H9 (cell line): Measurements from ENCODE around the gene GRIN2A. TPM values are rescaled to one million over a fixed set of nuclear protein-coding genes. Genes with fewer than 3 reads are reported as not detected.

Experiments
- DNase-seq: peaks from one replicate; pipeline ENCODE4 v3.0.0-alpha.2; 2017
- H2AFZ ChIP-seq: one replicate; pipeline ENCODE4 v1.6.1; 2013; ENCODE audit warnings: mild to moderate bottlenecking, low read length, control low read depth, moderate library complexity
- H2AK5ac ChIP-seq: 2 replicates; pipeline ENCODE4 v1.6.1; 2013; ENCODE audit warnings: low read length, control low read depth, mixed read lengths; ENCODE audit not compliant: insufficient read length
- H2BK120ac ChIP-seq: one replicate; pipeline ENCODE4 v1.6.1; 2013; ENCODE audit warnings: low read depth, mild to moderate bottlenecking, low read length, control low read depth, inconsistent platforms; ENCODE audit not compliant: poor library complexity, severe bottlenecking
- H2BK12ac ChIP-seq: 2 replicates; pipeline ENCODE4 v1.6.1; 2013; ENCODE audit warnings: low read length, control low read depth, mixed read lengths, low read depth; ENCODE audit not compliant: insufficient read length
- H2BK15ac ChIP-seq: 2 replicates; pipeline ENCODE4 v1.6.1; 2013; ENCODE audit warnings: low read depth, low read length, control low read depth
- H2BK20ac ChIP-seq: one replicate; pipeline ENCODE4 v1.6.1; 2013; ENCODE audit warnings: low read depth, mild to moderate bottlenecking, low read length, control low read depth, inconsistent platforms; ENCODE audit not compliant: poor library complexity, severe bottlenecking
- H2BK5ac ChIP-seq: 2 replicates; pipeline ENCODE4 v1.6.1; 2013; ENCODE audit warnings: low read length, control low read depth, mixed read lengths; ENCODE audit not compliant: insufficient read length
- H3K14ac ChIP-seq: 2 replicates; pipeline ENCODE4 v1.6.1; 2013; ENCODE audit warnings: low read length, control low read depth; ENCODE audit not compliant: insufficient read depth
- H3K18ac ChIP-seq: 2 replicates; pipeline ENCODE4 v1.6.1; 2013; ENCODE audit warnings: low read depth, mild to moderate bottlenecking, mixed read lengths, low read length, control low read depth; ENCODE audit not compliant: insufficient read length
- H3K23ac ChIP-seq: 2 replicates; pipeline ENCODE4 v1.6.1; 2013; ENCODE audit warnings: low read length, control low read depth, mixed read lengths, low read depth; ENCODE audit not compliant: insufficient read length
- H3K23me2 ChIP-seq: 2 replicates; pipeline ENCODE4 v1.6.1; 2013; ENCODE audit warnings: low read depth, mild to moderate bottlenecking, mixed read lengths, low read length, control low read depth; ENCODE audit not compliant: insufficient read length, poor library complexity, severe bottlenecking
- H3K27ac ChIP-seq: 2 replicates; pipeline ENCODE4 v1.5.1; 2013; ENCODE audit warnings: low read length, control low read depth, mixed read lengths, low read depth; ENCODE audit not compliant: insufficient read length
- H3K27me3 ChIP-seq: 2 replicates; pipeline ENCODE4 v1.6.1; 2013; ENCODE audit warnings: low read length, control low read depth, inconsistent platforms; ENCODE audit not compliant: insufficient read depth
- H3K4ac ChIP-seq: 2 replicates; pipeline ENCODE4 v1.6.1; 2013; ENCODE audit warnings: low read depth, mild to moderate bottlenecking, control low read depth, inconsistent platforms, low read length, moderate library complexity
- H3K4me1 ChIP-seq: 2 replicates; pipeline ENCODE4 v1.6.1; 2013; ENCODE audit warnings: low read length, control low read depth, inconsistent platforms; ENCODE audit not compliant: insufficient read depth
- H3K4me2 ChIP-seq: 2 replicates; pipeline ENCODE4 v1.6.1; 2013; ENCODE audit warnings: low read length, control low read depth, mixed read lengths; ENCODE audit not compliant: insufficient read length, insufficient read depth
- H3K56ac ChIP-seq: 2 replicates; pipeline ENCODE4 v1.6.1; 2013; ENCODE audit warnings: low read depth, mild to moderate bottlenecking, mixed read lengths, low read length, control low read depth; ENCODE audit not compliant: insufficient read length
- H3K79me1 ChIP-seq: 2 replicates; pipeline ENCODE4 v1.6.1; 2013; ENCODE audit warnings: low read depth, mild to moderate bottlenecking, moderate library complexity, low read length, control low read depth, inconsistent platforms; ENCODE audit not compliant: insufficient read depth, poor library complexity, severe bottlenecking
- H3K79me2 ChIP-seq: 2 replicates; pipeline ENCODE4 v1.6.1; 2013; ENCODE audit warnings: low read length, control low read depth, inconsistent platforms; ENCODE audit not compliant: insufficient read depth
- H3K9ac ChIP-seq: 2 replicates; pipeline ENCODE4 v1.6.1; 2013; ENCODE audit warnings: low read length, control low read depth, mixed read lengths; ENCODE audit not compliant: insufficient read length; ENCODE audit errors: extremely low read depth
- H3K9me3 ChIP-seq: one replicate; pipeline ENCODE4 v1.6.1; 2013; ENCODE audit warnings: low read depth, low read length, inconsistent platforms; ENCODE audit not compliant: control insufficient read depth
- H3T11ph ChIP-seq: one replicate; pipeline ENCODE4 v1.6.1; 2013; ENCODE audit warnings: mild to moderate bottlenecking, low read length, control low read depth, inconsistent platforms
- H4K20me1 ChIP-seq: one replicate; pipeline ENCODE4 v1.6.1; 2013; ENCODE audit not compliant: control insufficient read depth, insufficient read length, insufficient read depth
- H4K5ac ChIP-seq: 2 replicates; pipeline ENCODE4 v1.6.1; 2013; ENCODE audit warnings: low read depth, mild to moderate bottlenecking, mixed read lengths, low read length, control low read depth; ENCODE audit not compliant: insufficient read length
- H4K8ac ChIP-seq: replicated peaks from 2 replicates; pipeline ENCODE4 v1.6.1; 2013; ENCODE audit warnings: low read length, control low read depth, mixed read lengths, low read depth; ENCODE audit not compliant: insufficient read length
- H4K91ac ChIP-seq: 2 replicates; pipeline ENCODE4 v1.6.1; 2013; ENCODE audit warnings: low read depth, mild to moderate bottlenecking, moderate library complexity, mixed read lengths, low read length, control low read depth; ENCODE audit not compliant: insufficient read length
- H3K27ac Mint-ChIP-seq, 3 experiments: 2 replicates in 2 of 3; 3 replicates in 1 of 3; pipeline ENCODE4 v1.8.0; 2020 to 2021; ENCODE audit warnings: mixed read lengths in 3 of 3, mild to moderate bottlenecking in 1 of 3, moderate library complexity in 1 of 3
- H3K27me3 Mint-ChIP-seq: 2 replicates; pipeline ENCODE4 v1.8.0; 2021; ENCODE audit warnings: low read depth, mild to moderate bottlenecking, moderate library complexity, mixed read lengths
- H3K36me3 Mint-ChIP-seq, 3 experiments: 2 replicates in 2 of 3; 3 replicates in 1 of 3; pipeline ENCODE4 v1.8.0; 2020 to 2021; ENCODE audit warnings: low read depth in 3 of 3, mixed read lengths in 3 of 3; ENCODE audit not compliant: insufficient read depth in 1 of 3
- H3K4me1 Mint-ChIP-seq, 2 experiments: 2 replicates each; pipeline ENCODE4 v1.8.0; 2020; ENCODE audit warnings: mixed read lengths in 2 of 2
- H3K4me3 Mint-ChIP-seq, 2 experiments: 2 replicates in 1 of 2; 3 replicates in 1 of 2; pipeline ENCODE4 v1.8.0; 2020 to 2021; ENCODE audit warnings: mild to moderate bottlenecking in 2 of 2, mixed read lengths in 2 of 2, moderate library complexity in 1 of 2
- H3K9me3 Mint-ChIP-seq, 2 experiments: 2 replicates in 1 of 2; 3 replicates in 1 of 2; pipeline ENCODE4 v1.8.0; 2020; ENCODE audit warnings: mild to moderate bottlenecking in 2 of 2, mixed read lengths in 2 of 2, moderate library complexity in 1 of 2
- CTCF ChIP-seq: fragments of 200-600 bp; sonication (generic); conservative IDR thresholded peaks from 3 replicates; pipeline ENCODE4 v1.8.0; 2021; ENCODE audit warnings: antibody characterized with exemption, mild to moderate bottlenecking
- WGBS: extraction: QIAGEN DNeasy Blood & Tissue Kit; methylation state at CpG from one replicate; pipeline ENCODE4 v1.1.7; 2013; ENCODE audit warnings: missing lambda C conversion rate, low lambda C conversion rate, mixed read lengths; ENCODE audit not compliant: insufficient read length; ENCODE audit errors: extremely low coverage; 5-methylcytosine and 5-hydroxymethylcytosine counted together
- total RNA-seq: library from RNA; stranded (reverse); gene quantifications from 2 replicates; pipeline ENCODE4 v1.2.1, GENCODE V29; 2021

GRIN2A gene
- total RNA-seq, 1 experiment from 2014 or later = 1.5 TPM

GRCh38 chr16:9805109-9805508 lies 377.1 kb downstream of the GRIN2A start:
- Histone ChIP-seq H3K27ac (no peak overlapping the region), H3K9ac (no peak overlapping the region), H3K56ac (no peak overlapping the region), H3T11ph (no peak overlapping the region), H3K27me3 (no peaks in the 10 kb centered on the region), H3K79me2 (no peaks in the 10 kb centered on the region), H3K4me1 (no peaks in the 10 kb centered on the region), H3K4me2 (no peak overlapping the region), H4K91ac (no peak overlapping the region), H2BK12ac (no peak overlapping the region), H3K9me3 (no peaks in the 10 kb centered on the region), H3K4ac (no peak overlapping the region), H4K8ac (no peak overlapping the region), H4K20me1 (no peaks in the 10 kb centered on the region), H2BK20ac (no peak overlapping the region), H3K23me2 (no peaks in the 10 kb centered on the region), H3K79me1 (no peaks in the 10 kb centered on the region), H2BK15ac (no peak overlapping the region), H3K23ac (no peak overlapping the region), H2AFZ (no peak overlapping the region), H2BK5ac (no peak overlapping the region), H2BK120ac (no peak overlapping the region), H4K5ac (no peak overlapping the region), H3K14ac (no peak overlapping the region), H3K18ac (no peak overlapping the region), H2AK5ac (no peak overlapping the region)
- no peaks in the 10 kb centered on the region for H3K4me1 Mint-ChIP-seq
- no peak for TF ChIP-seq CTCF
- H3K4me3 Mint-ChIP-seq = no peak overlapping the region
- no peaks in the 10 kb centered on the region; the same call in 1 of the 2 replicates for H3K27me3 Mint-ChIP-seq
- no CpG with 5 or more reads among the region's 2 CpGs for WGBS
- peaks cover 5 to 8% of the 10 kb centered on the region in 2 experiments; a peak in 2 of 5 replicates for H3K9me3 Mint-ChIP-seq
- DNase-seq = no peak
- peaks cover 0 to 10% (median 3%) of the 10 kb centered on the region in 3 experiments; a peak in 3 of 7 replicates for H3K36me3 Mint-ChIP-seq
- no peak overlapping the region for H3K27ac Mint-ChIP-seq
